ENCODE measurements around the gene SMIM9.

The SMIM9 gene

GRCh38 chrX:154812341-154813101, 21.9 kb downstream of the SMIM9 start:
- no peak for TF ChIP-seq CTCF (IDR thresholded peaks at IDR 0.05; ENCODE audit: low read depth, low read length)
- no peak for DNase-seq (ENCODE audit: extremely low read depth, low read depth)

GRCh38 chrX:154809939-154810665, 24.4 kb downstream of the SMIM9 start:
- no peak for TF ChIP-seq CTCF (IDR thresholded peaks at IDR 0.05; ENCODE audit: low read depth, low read length)
- DNase-seq (ENCODE audit: extremely low read depth, low read depth), result no peak

- DNase-seq (ENCODE audit: extremely low read depth, low read depth), result no peak
Measured at GRCh38 chrX:154806837-154807501, 27.5 kb downstream of the SMIM9 start.

GRCh38 chrX:154805696-154806091, 28.8 kb downstream of the SMIM9 start:
- no peak for DNase-seq (ENCODE audit: extremely low read depth, low read depth)
- TF ChIP-seq CTCF (IDR thresholded peaks at IDR 0.05; ENCODE audit: low read depth, low read length), result no peak

More at GRCh38 chrX:154806837-154807501, 27.5 kb downstream of the SMIM9 start:
- no peak for TF ChIP-seq CTCF (IDR thresholded peaks at IDR 0.05; ENCODE audit: low read depth, low read length)

- no peak for DNase-seq (ENCODE audit: extremely low read depth, low read depth)
- TF ChIP-seq CTCF (IDR thresholded peaks at IDR 0.05; ENCODE audit: low read depth, low read length), result no peak
Measured at GRCh38 chrX:154804957-154805695, 29.3 kb downstream of the SMIM9 start, which contains the start of gene MPP1. Gene MPP1 (minus strand): TSS chrX:154805485. CDS start chrX:154805373, 112 bp downstream.

GRCh38 chrX:154804261-154804956, 30.1 kb downstream of the SMIM9 start:
- no peak for DNase-seq (ENCODE audit: extremely low read depth, low read depth)
- TF ChIP-seq CTCF (IDR thresholded peaks at IDR 0.05; ENCODE audit: low read depth, low read length), result no peak
